HG03571 (cell line): Measurements from ENCODE around the gene PIEZO2.

Source experiments
- ATAC-seq: cut with Tn5 transposase; IDR thresholded peaks from one replicate; pipeline ENCODE4 v1.9.1; 2021; ENCODE audit not compliant: unreplicated experiment

The PIEZO2 gene

DNA sequence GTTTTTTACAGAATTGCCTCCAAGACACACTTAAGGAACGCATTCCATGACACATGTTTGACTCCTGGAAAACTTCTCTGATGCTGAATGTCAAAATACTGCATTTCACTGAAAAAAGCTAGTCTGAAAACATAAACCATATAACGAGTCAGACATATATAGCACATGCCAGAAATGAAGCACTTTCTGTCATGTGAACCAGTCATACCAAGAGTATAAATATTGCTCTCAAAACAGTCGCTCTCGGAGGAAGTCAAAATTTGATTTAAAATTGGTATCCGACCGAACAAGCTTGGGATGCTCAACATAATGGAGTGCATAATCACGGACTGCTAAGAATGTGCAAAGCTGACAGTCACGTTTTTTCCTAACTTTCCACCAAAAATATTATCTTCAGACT, 115.9 kb downstream of the PIEZO2 start:
- ATAC-seq: no peak

- no peak for ATAC-seq
Observed at GRCh38 chr18:11031966-11032365, 117.4 kb downstream of the PIEZO2 start.

- no peak for ATAC-seq
Observed at GRCh38 chr18:11029021-11029420, 120.3 kb downstream of the PIEZO2 start.

DNA sequence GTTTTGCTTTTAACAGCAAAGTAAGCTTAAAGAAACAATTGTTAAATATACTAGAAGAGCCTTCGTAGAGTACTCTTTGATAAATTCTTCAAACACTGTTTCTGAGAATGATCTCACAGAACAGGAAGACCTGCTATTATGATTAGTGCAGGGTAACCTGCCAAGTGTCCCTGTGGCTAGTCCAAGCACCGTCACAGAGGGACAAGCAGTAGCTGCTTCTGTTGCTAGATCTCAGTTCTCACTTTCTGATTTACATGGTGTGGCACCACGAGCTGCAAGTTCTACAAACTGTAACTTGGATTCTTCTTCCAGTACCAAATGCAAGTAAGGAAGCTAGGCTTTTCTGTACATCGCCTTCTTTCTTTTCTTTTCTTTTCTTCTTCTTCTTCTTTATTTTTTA, 121.5 kb downstream of the PIEZO2 start:
- ATAC-seq: no peak

GRCh38 chr18:11025671-11026070, 123.7 kb downstream of the PIEZO2 start:
- ATAC-seq: no peak

- ATAC-seq: no peak
Observed at GRCh38 chr18:11024928-11025669, 124.3 kb downstream of the PIEZO2 start.

DNA sequence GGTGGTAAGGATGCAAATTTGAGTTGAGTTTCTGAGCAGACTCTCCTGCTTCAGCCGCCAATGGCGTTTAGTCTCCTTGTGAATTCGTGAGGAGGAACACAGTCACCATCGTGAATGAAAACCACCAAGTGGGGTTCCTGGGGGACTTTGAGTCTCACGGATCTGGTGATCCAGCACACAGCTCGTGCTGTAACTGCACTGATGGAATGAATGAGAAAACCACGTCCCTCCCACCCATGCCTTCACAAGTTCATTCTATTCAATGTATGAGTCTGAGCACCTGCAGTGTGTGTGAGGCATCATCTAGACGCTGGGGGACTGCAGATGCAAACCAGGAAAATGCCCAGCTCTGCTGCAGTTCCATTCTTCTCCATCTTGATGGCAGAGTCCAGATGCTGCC, 127.9 kb downstream of the PIEZO2 start:
- ATAC-seq: no peak

- no peak for ATAC-seq
Observed at GRCh38 chr18:11020877-11021414, 128.4 kb downstream of the PIEZO2 start.

- no peak for ATAC-seq
Observed at GRCh38 chr18:11020161-11020853, 129.1 kb downstream of the PIEZO2 start.

DNA sequence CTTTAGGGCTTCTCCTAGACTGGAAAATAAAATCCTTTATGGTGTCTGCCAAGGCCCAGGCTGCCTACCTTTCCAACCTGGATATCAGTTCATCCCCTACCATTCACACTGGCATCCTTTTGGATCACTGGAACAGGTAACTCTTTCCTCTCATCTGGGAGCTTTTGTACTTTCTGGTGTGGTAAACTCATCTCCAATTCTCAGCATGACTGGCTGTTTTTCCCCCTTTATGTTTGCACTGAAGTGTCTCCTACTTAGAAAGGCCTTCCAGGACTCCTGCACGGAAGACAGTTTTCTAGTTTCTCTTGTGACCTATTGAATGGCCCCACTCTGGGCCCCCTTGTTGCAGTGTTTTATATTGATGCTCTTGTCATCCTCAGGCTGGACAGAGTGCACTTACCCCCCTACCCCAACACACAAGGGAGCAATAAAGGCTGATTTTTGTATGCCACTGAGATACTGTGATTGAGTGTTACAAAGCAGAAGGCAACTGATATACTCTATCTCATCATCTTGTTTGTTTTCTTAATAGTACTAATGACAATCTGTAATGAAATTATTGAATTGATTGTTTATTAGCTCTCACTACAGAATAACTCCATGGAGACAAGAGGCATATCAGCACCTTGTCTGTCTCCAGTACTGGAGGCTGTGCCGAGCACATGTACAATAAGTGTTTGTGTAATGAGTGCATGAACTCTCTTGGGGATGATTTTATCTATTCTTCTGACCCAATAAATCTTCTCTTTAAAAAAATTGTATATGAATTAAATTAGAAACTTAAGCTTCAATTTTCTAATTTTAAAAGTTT, 129.9 kb downstream of the PIEZO2 start:
- ATAC-seq: no peak

- no peak for ATAC-seq
Observed at GRCh38 chr18:11009869-11010268, 139.5 kb downstream of the PIEZO2 start.

GRCh38 chr18:11009147-11009546, 140.2 kb downstream of the PIEZO2 start:
- ATAC-seq: no peak

DNA sequence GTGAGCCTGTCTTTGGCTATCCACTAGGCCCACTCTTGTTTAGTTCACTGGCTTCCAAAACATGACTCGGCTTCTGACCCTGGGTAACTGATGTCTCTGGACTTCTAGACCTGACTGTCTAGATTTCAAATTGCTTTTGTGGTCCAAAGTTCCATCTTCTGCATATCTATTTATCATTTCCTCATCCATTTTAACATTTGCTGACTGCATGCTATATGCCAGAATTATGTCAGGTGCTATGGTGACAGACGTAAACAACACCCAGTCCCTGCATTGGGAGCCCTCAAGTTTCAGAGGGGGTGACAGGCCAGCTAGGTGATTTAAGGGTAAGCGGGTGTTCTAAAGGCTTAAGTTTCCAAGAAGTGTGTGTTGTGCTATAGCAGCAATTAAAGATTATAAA, 140.9 kb downstream of the PIEZO2 start:
- ATAC-seq: no peak

GRCh38 chr18:11005528-11005927, 143.8 kb downstream of the PIEZO2 start:
- no peak for ATAC-seq

GRCh38 chr18:11004951-11005350, 144.4 kb downstream of the PIEZO2 start:
- ATAC-seq: no peak

- no peak for ATAC-seq
Observed at GRCh38 chr18:11004294-11004693, 145.1 kb downstream of the PIEZO2 start.

- no peak for ATAC-seq
Observed at GRCh38 chr18:11002796-11003195, 146.6 kb downstream of the PIEZO2 start.

DNA sequence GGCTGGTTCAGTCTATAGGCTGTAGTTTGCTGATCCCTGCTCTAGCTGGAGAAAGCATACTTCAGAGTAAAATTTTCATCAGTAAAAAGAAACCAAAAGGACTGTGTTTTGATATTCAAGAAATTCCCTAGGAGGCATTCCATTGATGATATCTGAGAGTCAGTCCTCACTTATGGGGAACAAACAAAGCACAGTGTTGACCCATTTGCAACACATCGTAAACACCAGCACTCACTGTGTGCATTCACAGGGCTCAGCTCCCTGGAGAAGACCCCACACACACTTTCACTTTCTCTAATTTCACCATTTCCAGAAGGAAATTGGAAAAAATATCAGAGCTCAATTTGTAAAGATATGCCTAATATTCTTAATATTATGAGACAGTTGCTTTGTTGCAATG, 147.1 kb downstream of the PIEZO2 start:
- no peak for ATAC-seq

DNA sequence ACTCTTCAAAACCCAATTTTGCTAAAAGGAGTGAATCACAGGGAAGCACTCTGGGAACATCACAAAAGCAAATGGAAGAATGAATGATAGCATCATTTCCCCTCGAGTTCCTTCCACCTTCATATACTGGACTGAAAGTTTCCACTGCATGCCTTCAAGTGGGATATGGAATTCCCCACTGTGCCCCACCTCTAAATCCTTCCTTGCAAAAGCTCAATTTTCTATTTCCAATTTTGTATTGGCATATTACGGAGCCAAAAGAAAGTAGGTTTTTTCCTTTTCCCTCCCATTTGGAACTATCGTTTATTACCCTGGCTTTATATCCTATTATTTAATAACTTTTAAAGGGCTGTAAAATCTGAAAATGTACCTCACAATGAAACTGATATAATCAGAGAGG, 149.3 kb downstream of the PIEZO2 start:
- no peak for ATAC-seq

DNA sequence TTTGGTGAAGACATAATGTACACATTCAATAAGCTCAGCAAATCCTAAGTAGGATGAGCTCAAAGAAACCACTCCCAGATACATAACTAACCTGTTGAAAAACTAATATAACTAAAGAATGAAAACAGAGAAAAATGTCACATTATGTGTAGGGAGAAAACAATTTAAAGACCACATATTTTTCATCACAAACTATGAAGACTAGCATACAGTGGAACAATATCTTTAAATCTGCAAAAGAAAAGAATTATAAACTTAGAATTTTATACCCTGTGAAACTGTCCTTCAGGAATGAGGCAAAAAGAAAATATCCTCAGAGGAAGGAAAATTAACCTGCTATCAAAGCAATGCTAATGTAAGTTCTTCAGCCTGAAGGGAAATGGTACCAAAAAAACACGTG, 151.5 kb downstream of the PIEZO2 start:
- no peak for ATAC-seq

DNA sequence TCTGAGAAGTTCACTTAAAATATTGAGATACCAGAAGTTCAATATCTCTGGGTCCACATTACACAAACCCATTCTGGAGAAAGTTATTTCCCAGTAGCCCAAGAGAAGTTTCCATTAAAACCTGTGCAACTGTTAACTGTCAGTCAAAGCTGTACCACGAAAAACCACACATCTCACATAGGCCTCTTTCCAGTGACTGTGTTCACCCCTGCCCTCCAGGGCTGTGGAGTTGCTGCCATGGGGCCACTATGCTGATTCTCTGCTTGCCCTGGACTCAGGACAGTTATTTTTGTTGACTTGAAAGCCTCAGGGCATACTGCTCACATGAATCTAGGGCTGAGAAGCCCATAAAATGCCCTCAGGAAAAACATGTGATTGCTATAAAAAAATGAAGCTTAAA, 153.8 kb downstream of the PIEZO2 start:
- ATAC-seq: no peak

- ATAC-seq: no peak
Observed at GRCh38 chr18:10989486-10989885, 159.9 kb downstream of the PIEZO2 start.
